ENCODE results near the gene GFRA1. TPM values are rescaled to one million over a fixed set of nuclear protein-coding genes. Genes with fewer than 3 reads are reported as not detected.

Gene GFRA1
- total RNA-seq, 2 experiments from 2014 or later, result not detected

DNA sequence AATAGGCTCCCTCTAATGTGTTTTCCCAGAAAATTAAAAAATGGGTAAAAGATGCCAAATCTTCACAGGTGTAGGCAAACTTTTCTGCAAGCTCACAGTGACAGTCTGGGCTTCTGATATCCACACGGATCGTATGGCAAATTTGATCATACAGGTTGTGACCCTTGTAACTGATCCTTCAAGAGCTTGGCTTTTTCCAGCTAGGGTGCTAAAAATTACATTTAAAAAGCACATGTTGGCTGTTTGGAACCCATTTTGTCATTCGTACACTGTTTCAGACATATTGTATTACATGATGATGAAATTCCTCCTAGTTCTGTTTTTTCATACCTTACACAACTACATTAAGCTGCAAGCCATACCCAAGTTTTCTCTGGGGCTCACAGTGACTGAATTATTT lies 138.7 kb downstream of the GFRA1 start:
- Mint-ChIP-seq H3K27me3 (peaks cover 2% of the 10 kb centered on the region), H3K4me3 (no peak overlapping the region), H3K9me3 (no peaks in the 10 kb centered on the region), H3K4me1 (ENCODE audit: low read depth) (no peaks in the 10 kb centered on the region), H3K27ac (no peak overlapping the region), H3K36me3 (ENCODE audit: low read depth) (no peaks in the 10 kb centered on the region)
- CTCF ChIA-PET, result no interaction called here
- POLR2A ChIA-PET, result no interaction called here
- DNase-seq (no peak), ATAC-seq (no peak)
- intact Hi-C loops (cut with micrococcal nuclease), result no loop called here
- TF ChIP-seq, protein P1, sequence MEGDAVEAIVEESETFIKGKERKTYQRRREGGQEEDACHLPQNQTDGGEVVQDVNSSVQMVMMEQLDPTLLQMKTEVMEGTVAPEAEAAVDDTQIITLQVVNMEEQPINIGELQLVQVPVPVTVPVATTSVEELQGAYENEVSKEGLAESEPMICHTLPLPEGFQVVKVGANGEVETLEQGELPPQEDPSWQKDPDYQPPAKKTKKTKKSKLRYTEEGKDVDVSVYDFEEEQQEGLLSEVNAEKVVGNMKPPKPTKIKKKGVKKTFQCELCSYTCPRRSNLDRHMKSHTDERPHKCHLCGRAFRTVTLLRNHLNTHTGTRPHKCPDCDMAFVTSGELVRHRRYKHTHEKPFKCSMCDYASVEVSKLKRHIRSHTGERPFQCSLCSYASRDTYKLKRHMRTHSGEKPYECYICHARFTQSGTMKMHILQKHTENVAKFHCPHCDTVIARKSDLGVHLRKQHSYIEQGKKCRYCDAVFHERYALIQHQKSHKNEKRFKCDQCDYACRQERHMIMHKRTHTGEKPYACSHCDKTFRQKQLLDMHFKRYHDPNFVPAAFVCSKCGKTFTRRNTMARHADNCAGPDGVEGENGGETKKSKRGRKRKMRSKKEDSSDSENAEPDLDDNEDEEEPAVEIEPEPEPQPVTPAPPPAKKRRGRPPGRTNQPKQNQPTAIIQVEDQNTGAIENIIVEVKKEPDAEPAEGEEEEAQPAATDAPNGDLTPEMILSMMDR (IDR thresholded peaks at IDR 0.05), result no peak

DNA sequence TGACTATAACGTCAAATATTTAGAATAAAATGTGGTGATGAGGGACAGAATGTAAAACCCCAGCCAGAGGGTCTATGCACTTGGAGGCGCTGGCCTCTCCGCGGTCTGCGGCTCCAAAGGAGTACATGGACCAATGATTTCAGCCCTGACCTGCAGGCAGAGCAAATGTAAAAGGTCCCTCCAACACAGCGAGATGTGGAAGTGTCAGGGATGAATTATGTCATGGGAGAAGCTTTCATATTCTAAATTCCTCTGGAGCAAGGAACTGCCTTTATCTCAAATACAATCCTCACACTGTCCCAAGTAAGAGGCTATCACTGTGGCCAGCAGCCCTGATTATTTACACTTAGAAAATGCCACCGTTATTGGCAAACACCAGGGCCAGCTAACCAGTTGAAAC lies 139.4 kb downstream of the GFRA1 start:
- DNase-seq, result no peak
- Mint-ChIP-seq H3K9me3 (no peaks in the 10 kb centered on the region), H3K36me3 (ENCODE audit: low read depth) (no peaks in the 10 kb centered on the region), H3K27ac (no peak overlapping the region), H3K4me3 (no peak overlapping the region), H3K27me3 (peaks cover 2% of the 10 kb centered on the region), H3K4me1 (ENCODE audit: low read depth) (no peaks in the 10 kb centered on the region)
- TF ChIP-seq, protein P1 (IDR thresholded peaks at IDR 0.05), result no peak
- intact Hi-C loops (cut with micrococcal nuclease), result no loop called here
- ChIA-PET CTCF (no interaction called here), POLR2A (no interaction called here)
- no peak for ATAC-seq

DNA sequence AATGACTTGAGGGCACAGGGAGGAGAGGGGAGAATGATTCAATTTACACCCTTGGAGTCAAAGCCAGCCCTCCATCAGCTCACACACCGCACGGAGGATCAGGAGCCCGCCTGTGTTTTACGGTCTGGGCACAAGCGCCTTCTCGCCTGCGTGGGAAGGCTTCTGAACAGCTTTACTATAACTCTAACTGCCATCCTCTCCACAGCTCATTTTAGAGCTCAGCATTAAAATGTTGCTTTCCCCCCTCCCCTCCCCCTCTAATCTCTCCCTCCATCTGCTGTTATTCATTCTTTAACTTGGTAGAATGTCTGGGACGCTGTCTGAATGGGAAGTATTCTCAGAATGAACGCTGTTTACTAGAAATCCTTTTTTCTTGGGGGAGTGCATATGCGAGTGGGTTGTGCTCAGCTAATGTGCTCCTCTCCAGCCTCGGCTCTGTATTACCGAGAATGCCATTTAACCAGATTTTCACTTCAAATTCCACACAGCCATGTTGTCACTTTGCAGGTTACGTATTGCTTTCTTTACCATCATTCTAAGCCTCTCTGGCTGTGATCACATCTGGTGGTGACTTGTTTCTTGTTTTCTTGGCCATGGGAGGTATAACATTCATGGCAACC lies 140.1 kb downstream of the GFRA1 start:
- Mint-ChIP-seq H3K27ac (no peak overlapping the region), H3K4me1 (ENCODE audit: low read depth) (no peaks in the 10 kb centered on the region), H3K27me3 (peaks cover 2% of the 10 kb centered on the region), H3K36me3 (ENCODE audit: low read depth) (no peaks in the 10 kb centered on the region), H3K4me3 (no peak overlapping the region), H3K9me3 (peaks cover 2% of the 10 kb centered on the region)
- DNase-seq (no peak), ATAC-seq (no peak)
- ChIA-PET CTCF (no interaction called here), POLR2A (no interaction called here)
- TF ChIP-seq, protein P1 (IDR thresholded peaks at IDR 0.05), result no peak
- intact Hi-C loops (cut with micrococcal nuclease), result no loop called here

DNA sequence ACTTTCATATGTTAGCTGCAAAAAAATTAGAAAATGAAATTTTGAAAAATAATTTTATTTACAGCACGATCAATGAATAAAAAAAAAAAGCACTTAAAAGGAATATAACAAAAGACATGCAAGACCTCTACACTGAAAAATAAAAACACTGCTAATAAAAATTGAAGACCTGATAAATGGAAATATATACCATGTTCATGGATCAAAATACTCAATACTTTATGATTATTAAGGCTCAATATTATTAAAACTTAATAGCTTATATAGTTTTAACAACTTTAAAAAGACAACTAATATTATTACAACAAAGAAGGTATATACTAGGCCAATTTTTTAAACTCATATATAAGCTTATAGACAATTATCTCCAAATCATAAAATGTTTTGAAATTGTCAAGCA lies 143.0 kb downstream of the GFRA1 start:
- POLR2A ChIA-PET, result no interaction called here
- Mint-ChIP-seq H3K27ac (no peak overlapping the region), H3K4me1 (ENCODE audit: low read depth) (no peaks in the 10 kb centered on the region), H3K9me3 (peaks cover 4% of the 10 kb centered on the region), H3K27me3 (peaks cover 2% of the 10 kb centered on the region), H3K36me3 (ENCODE audit: low read depth) (no peaks in the 10 kb centered on the region), H3K4me3 (no peak overlapping the region)
- intact Hi-C loops (cut with micrococcal nuclease), result no loop called here
- TF ChIP-seq, protein P1 (IDR thresholded peaks at IDR 0.05), result no peak
- DNase-seq (no peak), ATAC-seq (no peak)
- CTCF ChIA-PET, result interaction anchor here (0.9 to 1.2 kb wide), 3 partner anchors 8 to 14 kb away, joined by 3 to 4 read pairs (median 3); no protein-coding TSS in a partner anchor

DNA sequence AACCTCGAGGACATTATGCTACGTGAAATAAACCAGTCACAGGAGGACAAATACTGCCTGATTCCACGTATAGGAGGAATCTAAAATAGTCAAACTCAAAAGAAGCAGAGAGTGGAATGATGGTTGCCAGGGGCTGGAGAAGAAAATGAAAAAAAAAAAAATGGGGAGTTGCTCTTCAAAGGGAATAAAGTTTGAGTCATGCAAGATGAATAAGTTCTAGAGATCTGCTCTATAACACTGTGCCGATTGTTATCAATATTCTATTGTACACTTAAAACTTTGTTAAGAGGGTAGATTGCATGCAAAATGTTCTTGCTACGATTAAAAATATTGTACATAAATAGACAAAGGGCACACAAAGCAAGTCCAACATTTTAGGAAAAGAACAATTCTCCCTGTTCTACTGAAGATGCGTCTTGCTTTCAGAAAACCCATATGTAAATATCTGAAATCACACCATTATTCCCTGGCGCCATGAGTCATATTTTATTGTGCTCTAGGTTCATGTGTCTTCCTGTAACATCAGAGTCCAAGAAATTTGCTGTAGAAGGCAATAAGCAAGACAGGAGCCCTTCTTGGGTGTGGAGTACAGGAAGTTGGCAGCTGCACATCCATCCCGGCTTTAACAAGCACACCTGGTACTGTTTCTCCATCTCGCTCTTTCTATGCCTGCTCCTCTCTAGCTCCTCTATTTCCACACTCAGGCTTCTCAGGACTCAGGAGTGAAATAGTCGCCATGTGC lies 145.9 kb downstream of the GFRA1 start:
- TF ChIP-seq, protein P1 (IDR thresholded peaks at IDR 0.05), result no peak
- Mint-ChIP-seq H3K4me1 (ENCODE audit: low read depth) (no peaks in the 10 kb centered on the region), H3K27ac (no peak overlapping the region), H3K4me3 (no peak overlapping the region), H3K9me3 (peaks cover 4% of the 10 kb centered on the region), H3K36me3 (ENCODE audit: low read depth) (no peaks in the 10 kb centered on the region), H3K27me3 (peaks cover 2% of the 10 kb centered on the region)
- ATAC-seq (no peak), DNase-seq (no peak)
- intact Hi-C loops (cut with micrococcal nuclease), result no loop called here
- ChIA-PET CTCF (no interaction called here), POLR2A (no interaction called here)
